ENCODE data around the gene TCF12.
"Not testable (repeated sequence)": the region's sequence is repeated elsewhere in the genome, so short reads cannot be mapped to it uniquely, and the experiment has no call there.

TCF12 gene

DNA sequence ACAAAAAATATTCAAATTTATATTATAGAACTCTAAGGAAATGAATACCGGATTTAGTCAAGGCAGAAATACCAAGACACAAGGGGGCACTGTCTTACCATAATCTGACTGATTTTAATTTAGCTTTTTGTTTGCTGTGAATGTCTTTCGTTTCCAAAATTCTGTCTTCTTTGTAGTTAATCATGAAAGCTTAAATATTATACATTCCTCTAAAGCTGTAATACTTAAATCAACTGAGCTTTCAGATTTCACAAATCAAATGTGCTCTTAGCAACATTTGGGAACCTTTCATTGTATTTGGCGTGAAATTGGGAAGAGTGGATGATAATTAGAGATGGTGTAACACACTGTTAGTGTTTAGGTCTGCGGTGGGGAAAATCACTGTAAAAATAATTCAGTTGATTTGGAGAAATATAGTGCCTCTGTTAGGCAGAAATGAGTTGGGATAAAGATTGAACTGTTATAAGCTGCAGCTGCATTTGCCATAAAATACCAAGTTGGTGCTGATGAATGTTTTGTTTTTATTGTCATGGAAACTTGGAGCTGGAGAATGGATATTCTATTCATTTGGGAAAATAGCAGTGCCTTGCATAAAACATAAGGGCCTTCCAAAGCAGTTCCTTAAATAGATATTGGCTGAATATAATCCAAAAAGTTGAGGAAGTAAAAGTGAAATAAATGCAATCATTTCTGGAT is 228.2 kb downstream of the TCF12 start:
- DNase-seq = no peak

DNA sequence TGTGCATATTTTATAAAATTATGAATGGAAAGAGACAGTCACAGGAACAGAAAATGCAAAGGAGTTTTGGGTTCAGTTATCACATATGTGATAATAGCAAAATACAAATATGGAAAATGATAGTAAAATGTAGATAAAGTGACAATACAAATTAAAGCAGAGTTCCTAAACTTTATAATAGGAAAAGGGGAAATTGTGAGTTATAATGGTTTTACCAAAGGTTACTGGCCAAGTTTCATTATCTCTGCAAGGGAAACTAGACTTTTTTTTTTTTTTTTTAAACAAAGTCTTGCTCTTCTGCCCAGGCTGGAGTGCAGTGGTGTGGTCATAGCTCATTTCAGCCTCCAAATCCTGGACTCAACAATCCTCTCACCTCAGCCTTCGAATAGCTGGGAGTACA is 229.2 kb downstream of the TCF12 start:
- DNase-seq = no peak

DNA sequence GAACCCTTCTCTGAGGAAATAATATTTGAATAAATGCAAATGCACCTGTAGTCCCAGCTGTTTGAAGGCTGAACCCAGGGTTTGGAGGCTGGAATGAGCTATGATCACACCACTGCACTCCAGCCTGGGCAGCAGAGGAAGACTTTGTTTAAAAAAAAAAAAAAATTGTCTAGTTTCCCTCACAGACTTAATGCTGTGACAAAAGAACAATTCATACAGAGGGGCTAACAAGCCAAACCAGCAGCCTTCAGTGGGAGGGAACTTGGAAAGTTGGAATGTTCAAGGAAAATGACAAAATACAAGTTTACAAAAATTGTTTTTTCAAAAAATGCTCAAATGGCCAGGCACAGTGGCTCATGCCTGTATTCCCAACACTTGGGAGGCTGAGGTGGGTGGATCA is 229.8 kb downstream of the TCF12 start:
- DNase-seq = no peak

DNA sequence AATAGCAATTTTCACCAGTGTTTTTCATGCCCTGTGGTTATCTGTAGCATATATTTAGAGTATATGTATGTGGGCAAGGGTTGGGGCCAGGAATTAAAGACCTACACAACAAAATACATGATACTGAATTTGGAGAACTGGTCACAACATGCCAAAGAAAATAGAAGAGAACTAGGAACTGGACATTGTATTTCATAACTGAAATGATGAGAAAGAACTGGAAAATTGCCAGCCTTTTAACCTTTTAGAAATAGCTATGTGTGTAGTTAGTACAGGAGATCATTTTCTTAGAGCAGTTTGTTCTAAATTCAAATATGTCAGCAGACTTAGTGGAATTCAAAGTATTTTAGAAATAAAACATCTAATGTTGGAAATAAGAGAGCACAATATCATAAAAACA is 230.8 kb downstream of the TCF12 start:
- DNase-seq = no peak

- DNase-seq = no peak
Observed at GRCh38 chr15:57150066-57150865, 231.8 kb downstream of the TCF12 start.

- not testable (repeated sequence) for DNase-seq
Observed at GRCh38 chr15:57150866-57151203, 232.4 kb downstream of the TCF12 start.

- no peak for DNase-seq
Observed at GRCh38 chr15:57152133-57152532, 233.7 kb downstream of the TCF12 start.

GRCh38 chr15:57152666-57153539 is 234.5 kb downstream of the TCF12 start:
- no peak for DNase-seq

DNA sequence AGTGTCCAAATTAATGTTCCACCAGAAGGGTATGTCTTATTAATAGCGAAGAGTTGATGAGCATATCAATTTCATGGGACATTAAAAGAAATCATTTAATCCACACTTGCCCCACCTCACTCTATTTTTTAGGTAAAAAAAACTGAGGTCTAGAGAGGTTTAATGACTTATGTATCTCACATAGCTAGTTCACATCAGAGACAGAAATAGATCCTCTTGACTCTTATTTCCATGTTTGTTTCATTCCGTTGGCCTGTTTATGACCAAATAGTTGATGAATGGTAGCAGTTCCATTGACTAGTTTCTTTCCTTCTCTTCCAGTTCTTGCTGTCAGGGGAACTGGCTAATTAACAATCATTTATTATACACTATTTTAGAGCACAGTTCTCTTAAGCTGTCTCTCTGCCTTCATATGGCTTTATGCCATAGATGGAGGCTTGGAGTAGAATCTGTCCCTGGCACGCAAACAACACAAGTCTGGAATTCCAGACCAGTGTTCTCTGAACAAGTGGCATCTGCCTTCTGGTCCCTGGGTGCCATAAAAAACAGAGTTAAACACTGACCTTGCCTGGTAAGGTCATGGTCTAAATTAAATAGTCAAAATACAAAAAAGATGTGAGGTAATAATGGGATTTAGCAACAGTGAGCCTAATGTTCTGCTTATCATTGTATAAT is 237.9 kb downstream of the TCF12 start:
- no peak for DNase-seq

DNA sequence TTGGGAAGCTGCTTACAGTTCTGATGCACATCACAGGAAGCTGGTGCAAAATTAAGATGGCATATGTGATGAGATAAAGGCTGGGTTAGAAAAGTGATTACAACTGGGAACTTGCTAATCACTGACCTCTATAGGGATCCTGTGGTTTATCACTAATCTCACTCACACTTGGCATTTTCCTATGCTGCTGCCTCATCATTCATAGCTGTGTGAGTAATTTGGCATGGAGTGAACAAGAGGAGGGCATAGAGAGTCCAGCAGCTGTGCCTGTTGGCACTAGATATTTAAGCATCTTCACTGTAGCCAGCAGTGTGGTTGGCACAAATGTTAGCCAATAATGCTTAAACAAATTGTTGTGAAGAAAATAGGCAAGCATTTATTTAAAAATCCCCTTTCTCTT is 240.1 kb downstream of the TCF12 start:
- DNase-seq = no peak

- DNase-seq = no peak
Observed at GRCh38 chr15:57158997-57159668, 240.7 kb downstream of the TCF12 start.

DNA sequence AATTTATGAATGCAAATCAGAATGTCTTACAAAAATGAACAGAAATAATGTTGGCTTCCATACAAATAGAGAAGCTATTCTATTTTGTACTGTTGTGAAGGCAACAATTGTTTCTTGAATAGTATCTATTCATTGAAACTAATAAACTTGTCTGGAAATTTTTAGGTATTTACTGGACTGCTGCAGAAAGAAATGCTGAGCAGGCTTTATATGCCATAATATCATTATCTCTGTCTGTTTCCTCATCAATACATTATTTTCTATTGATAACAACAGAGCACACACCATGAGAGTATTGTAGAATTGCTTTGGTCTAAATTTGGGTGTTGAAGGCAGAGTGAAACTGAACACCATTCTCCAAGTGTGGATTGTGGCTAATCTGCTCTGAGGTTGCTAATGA is 241.3 kb downstream of the TCF12 start:
- DNase-seq = no peak

DNA sequence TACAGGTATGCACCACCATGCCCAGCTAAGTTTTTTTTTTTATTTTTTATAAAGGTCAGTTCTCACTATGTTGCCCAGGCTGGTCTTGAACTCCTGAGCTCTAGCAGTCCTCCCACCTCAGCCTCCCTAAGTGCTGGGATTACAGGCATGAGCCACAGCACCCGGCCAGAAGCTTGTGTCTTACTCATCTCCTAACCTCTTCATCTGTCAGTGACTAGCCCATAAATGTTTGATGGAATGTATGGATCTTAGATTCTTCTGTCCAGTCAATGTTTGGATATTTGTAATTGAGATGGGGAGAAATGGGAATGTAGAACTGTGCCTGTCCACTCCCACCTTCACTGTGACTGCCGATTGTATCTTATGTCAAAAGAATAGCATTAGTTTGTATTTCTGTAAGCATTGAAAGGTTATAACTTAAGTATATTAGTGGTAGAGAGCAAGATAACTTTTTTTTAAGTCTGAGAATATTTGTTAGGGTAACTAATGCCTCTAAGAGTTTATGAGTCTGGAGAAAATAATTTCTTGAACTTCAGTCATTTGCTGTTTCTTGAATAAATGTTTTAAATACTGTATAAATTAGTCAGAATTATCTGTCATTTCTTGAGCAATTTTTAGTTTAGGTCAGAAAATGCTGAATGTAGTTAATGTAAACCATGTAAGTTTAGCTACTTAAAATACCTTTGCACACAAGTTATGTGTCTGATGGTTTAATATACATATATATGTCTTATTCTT is 242.5 kb downstream of the TCF12 start:
- no peak for DNase-seq

GRCh38 chr15:57164251-57164650 is 245.8 kb downstream of the TCF12 start:
- DNase-seq = not testable (repeated sequence)

DNA sequence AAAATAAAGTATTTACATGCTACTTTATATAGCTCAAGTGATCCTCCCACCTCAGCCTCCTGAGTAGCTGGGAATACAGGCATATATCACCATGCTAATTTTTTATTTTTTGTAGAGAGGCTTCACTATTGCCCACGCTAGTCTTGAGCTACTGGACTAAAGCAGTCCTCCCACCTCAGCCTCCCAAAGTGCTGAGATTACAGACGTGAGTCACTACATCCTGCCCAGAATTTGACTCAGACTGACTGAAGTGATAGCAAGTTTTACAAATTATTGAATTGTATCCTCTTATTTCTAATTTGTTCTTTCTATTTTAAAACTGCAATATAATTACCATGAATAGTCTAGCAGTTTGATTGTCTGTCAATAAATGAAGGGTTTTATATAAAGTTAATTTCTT is 247.5 kb downstream of the TCF12 start:
- no peak for DNase-seq

DNA sequence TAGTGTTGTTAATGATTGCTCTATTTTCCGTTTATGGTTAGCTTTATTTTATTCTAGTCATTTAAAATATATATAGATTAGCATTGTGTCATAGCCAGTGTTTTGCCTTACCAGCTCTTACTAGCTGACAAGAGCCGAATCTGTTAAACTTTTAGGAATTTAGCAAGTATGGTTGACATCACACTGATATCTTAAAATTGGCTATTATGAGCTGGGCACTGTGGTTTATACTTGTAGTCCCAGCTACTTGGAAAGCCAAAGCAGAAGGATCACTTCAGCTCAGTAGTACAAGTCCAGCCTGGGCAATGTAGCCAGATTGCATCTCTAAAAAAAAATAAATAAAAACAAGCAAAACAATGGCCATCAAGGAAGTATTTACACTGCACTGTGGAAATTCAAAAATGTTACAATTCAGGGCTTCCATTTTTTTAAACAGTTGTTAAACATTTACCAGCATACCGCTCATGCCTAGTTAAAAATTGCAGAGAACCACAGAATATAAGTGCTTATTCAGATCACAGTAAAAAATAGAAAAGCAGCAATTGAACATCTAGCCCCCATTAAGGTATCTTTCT is 249.5 kb downstream of the TCF12 start:
- DNase-seq = no peak

- no peak for DNase-seq
Observed at GRCh38 chr15:57169643-57170042, 251.2 kb downstream of the TCF12 start.

DNA sequence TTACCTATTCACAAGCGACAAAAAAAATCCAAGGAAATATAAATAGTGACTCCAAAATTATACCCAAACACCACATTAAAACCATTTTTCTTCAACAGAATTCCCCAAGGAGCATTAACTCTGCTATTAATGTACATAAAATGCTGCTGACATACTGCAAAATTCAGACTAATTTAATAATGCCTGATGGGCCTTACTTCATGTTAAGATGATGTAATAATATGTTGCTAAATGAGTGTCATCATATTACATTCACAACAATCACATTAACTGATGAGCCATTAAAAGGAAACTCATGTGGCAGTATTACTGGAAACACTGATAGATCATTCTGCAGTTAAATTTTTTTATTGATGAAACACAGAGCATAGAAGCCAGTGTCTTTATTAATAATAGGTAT is 253.0 kb downstream of the TCF12 start:
- no peak for DNase-seq

- no peak for DNase-seq
Observed at GRCh38 chr15:57172925-57173324, 254.5 kb downstream of the TCF12 start.

GRCh38 chr15:57183041-57183440 is 264.6 kb downstream of the TCF12 start:
- DNase-seq = no peak

GRCh38 chr15:57183614-57184344 is 265.3 kb downstream of the TCF12 start:
- DNase-seq = no peak
